ENCODE results near the gene PSORS1C2.

PSORS1C2 gene

GRCh38 chr6:31113861-31114540 is 24.9 kb downstream of the PSORS1C2 start:
- TF ChIP-seq GATA3 (IDR thresholded peaks at IDR 0.05; ENCODE audit: low read depth, low read length): no peak
- no peak for TF ChIP-seq GATA2 (IDR thresholded peaks at IDR 0.05; ENCODE audit: low read depth, low read length)

- TF ChIP-seq GATA2 (IDR thresholded peaks at IDR 0.05; ENCODE audit: low read depth, low read length) (no peak), GATA3 (IDR thresholded peaks at IDR 0.05; ENCODE audit: low read depth, low read length) (no peak)
Measured at GRCh38 chr6:31112478-31112877, 26.4 kb downstream of the PSORS1C2 start, which contains the start of gene C6orf15. Gene C6orf15, minus strand, starts transcription at chr6:31112575. Its CDS starts 20 bp downstream, at chr6:31112555.

- TF ChIP-seq GATA2 (IDR thresholded peaks at IDR 0.05; ENCODE audit: low read depth, low read length) (no peak), GATA3 (IDR thresholded peaks at IDR 0.05; ENCODE audit: low read depth, low read length) (no peak)
Measured at GRCh38 chr6:31111712-31112111, 27.2 kb downstream of the PSORS1C2 start.

- TF ChIP-seq GATA3 (IDR thresholded peaks at IDR 0.05; ENCODE audit: low read depth, low read length) (no peak), GATA2 (IDR thresholded peaks at IDR 0.05; ENCODE audit: low read depth, low read length) (no peak)
Measured at GRCh38 chr6:31110825-31111582, 27.9 kb downstream of the PSORS1C2 start.

- TF ChIP-seq GATA2 (IDR thresholded peaks at IDR 0.05; ENCODE audit: low read depth, low read length) (no peak), GATA3 (IDR thresholded peaks at IDR 0.05; ENCODE audit: low read depth, low read length) (no peak)
Measured at GRCh38 chr6:31107052-31107451, 31.8 kb downstream of the PSORS1C2 start.

- TF ChIP-seq GATA2 (IDR thresholded peaks at IDR 0.05; ENCODE audit: low read depth, low read length): no peak
- no peak for TF ChIP-seq GATA3 (IDR thresholded peaks at IDR 0.05; ENCODE audit: low read depth, low read length)
Measured at GRCh38 chr6:31103136-31103535, 35.7 kb downstream of the PSORS1C2 start.

- TF ChIP-seq GATA2 (IDR thresholded peaks at IDR 0.05; ENCODE audit: low read depth, low read length) (no peak), GATA3 (IDR thresholded peaks at IDR 0.05; ENCODE audit: low read depth, low read length) (no peak)
Measured at GRCh38 chr6:31098449-31098938, 40.4 kb downstream of the PSORS1C2 start.

GRCh38 chr6:31096656-31097055 is 42.2 kb downstream of the PSORS1C2 start:
- TF ChIP-seq GATA2 (IDR thresholded peaks at IDR 0.05; ENCODE audit: low read depth, low read length) (no peak), GATA3 (IDR thresholded peaks at IDR 0.05; ENCODE audit: low read depth, low read length) (no peak)

- TF ChIP-seq GATA3 (IDR thresholded peaks at IDR 0.05; ENCODE audit: low read depth, low read length) (no peak), GATA2 (IDR thresholded peaks at IDR 0.05; ENCODE audit: low read depth, low read length) (no peak)
Measured at GRCh38 chr6:31096215-31096614, 42.7 kb downstream of the PSORS1C2 start.

- TF ChIP-seq GATA3 (IDR thresholded peaks at IDR 0.05; ENCODE audit: low read depth, low read length) (no peak), GATA2 (IDR thresholded peaks at IDR 0.05; ENCODE audit: low read depth, low read length) (no peak)
Measured at GRCh38 chr6:31094389-31094881, 44.4 kb downstream of the PSORS1C2 start.

- no peak for TF ChIP-seq GATA2 (IDR thresholded peaks at IDR 0.05; ENCODE audit: low read depth, low read length)
- no peak for TF ChIP-seq GATA3 (IDR thresholded peaks at IDR 0.05; ENCODE audit: low read depth, low read length)
Measured at GRCh38 chr6:31092769-31093505, 45.9 kb downstream of the PSORS1C2 start.

- no peak for TF ChIP-seq GATA3 (IDR thresholded peaks at IDR 0.05; ENCODE audit: low read depth, low read length)
- no peak for TF ChIP-seq GATA2 (IDR thresholded peaks at IDR 0.05; ENCODE audit: low read depth, low read length)
Measured at GRCh38 chr6:31092238-31092637, 46.6 kb downstream of the PSORS1C2 start.

- TF ChIP-seq GATA2 (IDR thresholded peaks at IDR 0.05; ENCODE audit: low read depth, low read length): no peak
- no peak for TF ChIP-seq GATA3 (IDR thresholded peaks at IDR 0.05; ENCODE audit: low read depth, low read length)
Measured at GRCh38 chr6:31091680-31092079, 47.2 kb downstream of the PSORS1C2 start.

GRCh38 chr6:31090973-31091364 is 47.9 kb downstream of the PSORS1C2 start:
- TF ChIP-seq GATA2 (IDR thresholded peaks at IDR 0.05; ENCODE audit: low read depth, low read length): no peak
- TF ChIP-seq GATA3 (IDR thresholded peaks at IDR 0.05; ENCODE audit: low read depth, low read length): no peak

Data from SH-SY5Y (cell line).